ENCODE results near the gene SLC6A18.

SLC6A18 gene

DNA sequence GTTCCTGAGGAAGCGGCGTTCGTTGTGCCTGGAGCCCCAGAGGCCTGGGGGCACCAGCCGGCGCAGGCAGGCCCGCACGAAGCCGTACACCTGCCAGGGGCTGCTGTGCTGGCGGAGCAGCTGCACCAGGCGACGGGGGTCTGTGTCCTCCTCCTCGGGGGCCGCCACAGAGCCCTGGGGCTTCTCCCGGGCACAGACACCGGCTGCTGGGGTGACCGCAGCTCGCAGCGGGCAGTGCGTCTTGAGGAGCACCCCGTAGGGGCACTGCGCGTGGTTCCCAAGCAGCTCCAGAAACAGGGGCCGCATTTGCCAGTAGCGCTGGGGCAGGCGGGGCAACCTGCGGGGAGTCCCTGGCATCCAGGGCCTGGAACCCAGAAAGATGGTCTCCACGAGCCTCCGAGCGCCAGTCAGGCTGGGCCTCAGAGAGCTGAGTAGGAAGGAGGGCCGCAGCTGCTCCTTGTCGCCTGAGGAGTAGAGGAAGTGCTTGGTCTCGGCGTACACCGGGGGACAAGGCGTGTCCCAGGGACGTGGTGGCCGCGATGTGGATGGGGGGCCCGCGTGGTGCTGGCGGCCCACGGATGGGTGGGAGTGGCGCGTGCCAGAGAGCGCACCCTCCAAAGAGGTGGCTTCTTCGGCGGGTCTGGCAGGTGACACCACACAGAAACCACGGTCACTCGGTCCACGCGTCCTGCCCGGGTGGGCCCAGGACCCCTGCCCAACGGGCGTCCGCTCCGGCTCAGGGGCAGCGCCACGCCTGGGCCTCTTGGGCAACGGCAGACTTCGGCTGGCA lies 68.4 kb downstream of the SLC6A18 start:
- TF ChIP-seq, protein P1, sequence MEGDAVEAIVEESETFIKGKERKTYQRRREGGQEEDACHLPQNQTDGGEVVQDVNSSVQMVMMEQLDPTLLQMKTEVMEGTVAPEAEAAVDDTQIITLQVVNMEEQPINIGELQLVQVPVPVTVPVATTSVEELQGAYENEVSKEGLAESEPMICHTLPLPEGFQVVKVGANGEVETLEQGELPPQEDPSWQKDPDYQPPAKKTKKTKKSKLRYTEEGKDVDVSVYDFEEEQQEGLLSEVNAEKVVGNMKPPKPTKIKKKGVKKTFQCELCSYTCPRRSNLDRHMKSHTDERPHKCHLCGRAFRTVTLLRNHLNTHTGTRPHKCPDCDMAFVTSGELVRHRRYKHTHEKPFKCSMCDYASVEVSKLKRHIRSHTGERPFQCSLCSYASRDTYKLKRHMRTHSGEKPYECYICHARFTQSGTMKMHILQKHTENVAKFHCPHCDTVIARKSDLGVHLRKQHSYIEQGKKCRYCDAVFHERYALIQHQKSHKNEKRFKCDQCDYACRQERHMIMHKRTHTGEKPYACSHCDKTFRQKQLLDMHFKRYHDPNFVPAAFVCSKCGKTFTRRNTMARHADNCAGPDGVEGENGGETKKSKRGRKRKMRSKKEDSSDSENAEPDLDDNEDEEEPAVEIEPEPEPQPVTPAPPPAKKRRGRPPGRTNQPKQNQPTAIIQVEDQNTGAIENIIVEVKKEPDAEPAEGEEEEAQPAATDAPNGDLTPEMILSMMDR (conservative IDR thresholded peaks at IDR 0.05; ENCODE audit: low read depth, low read length), result no peak
- no peak for DNase-seq (ENCODE audit: low read depth)
- H3K4me3 ChIP-seq (ENCODE audit: low read depth, low read length), result no peak overlapping the region

DNA sequence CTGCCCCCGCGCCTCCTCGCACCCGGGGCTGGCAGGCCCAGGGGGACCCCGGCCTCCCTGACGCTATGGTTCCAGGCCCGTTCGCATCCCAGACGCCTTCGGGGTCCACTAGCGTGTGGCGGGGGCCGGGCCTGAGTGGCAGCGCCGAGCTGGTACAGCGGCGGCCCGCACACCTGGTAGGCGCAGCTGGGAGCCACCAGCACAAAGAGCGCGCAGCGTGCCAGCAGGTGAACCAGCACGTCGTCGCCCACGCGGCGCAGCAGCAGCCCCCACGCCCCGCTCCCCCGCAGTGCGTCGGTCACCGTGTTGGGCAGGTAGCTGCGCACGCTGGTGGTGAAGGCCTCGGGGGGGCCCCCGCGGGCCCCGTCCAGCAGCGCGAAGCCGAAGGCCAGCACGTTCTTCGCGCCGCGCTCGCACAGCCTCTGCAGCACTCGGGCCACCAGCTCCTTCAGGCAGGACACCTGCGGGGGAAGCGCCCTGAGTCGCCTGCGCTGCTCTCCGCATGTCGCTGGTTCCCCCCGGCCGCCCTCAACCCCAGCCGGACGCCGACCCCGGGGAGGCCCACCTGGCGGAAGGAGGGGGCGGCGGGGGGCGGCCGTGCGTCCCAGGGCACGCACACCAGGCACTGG lies 69.1 kb downstream of the SLC6A18 start:
- TF ChIP-seq, protein P1 (conservative IDR thresholded peaks at IDR 0.05; ENCODE audit: low read depth, low read length), result no peak
- no peak overlapping the region for H3K4me3 ChIP-seq (ENCODE audit: low read depth, low read length)
- DNase-seq (ENCODE audit: low read depth), result no peak

DNA sequence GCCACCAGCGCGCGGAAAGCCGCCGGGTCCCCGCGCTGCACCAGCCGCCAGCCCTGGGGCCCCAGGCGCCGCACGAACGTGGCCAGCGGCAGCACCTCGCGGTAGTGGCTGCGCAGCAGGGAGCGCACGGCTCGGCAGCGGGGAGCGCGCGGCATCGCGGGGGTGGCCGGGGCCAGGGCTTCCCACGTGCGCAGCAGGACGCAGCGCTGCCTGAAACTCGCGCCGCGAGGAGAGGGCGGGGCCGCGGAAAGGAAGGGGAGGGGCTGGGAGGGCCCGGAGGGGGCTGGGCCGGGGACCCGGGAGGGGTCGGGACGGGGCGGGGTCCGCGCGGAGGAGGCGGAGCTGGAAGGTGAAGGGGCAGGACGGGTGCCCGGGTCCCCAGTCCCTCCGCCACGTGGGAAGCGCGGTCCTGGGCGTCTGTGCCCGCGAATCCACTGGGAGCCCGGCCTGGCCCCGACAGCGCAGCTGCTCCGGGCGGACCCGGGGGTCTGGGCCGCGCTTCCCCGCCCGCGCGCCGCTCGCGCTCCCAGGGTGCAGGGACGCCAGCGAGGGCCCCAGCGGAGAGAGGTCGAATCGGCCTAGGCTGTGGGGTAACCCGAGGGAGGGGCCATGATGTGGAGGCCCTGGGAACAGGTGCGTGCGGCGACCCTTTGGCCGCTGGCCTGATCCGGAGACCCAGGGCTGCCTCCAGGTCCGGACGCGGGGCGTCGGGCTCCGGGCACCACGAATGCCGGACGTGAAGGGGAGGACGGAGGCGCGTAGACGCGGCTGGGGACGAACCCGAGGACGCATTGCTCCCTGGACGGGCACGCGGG lies 69.9 kb downstream of the SLC6A18 start, which contains the start of gene TERT:
Gene TERT, minus strand, starts transcription at position 234 of the 815 bp plus-strand sequence. Its CDS starts 79 bp downstream, at position 155.
- TF ChIP-seq, protein P1 (conservative IDR thresholded peaks at IDR 0.05; ENCODE audit: low read depth, low read length), result no peak
- no peak within 1 kb of the TSS for H3K4me3 ChIP-seq (ENCODE audit: low read depth, low read length)
- DNase-seq (ENCODE audit: low read depth), result no peak

DNA sequence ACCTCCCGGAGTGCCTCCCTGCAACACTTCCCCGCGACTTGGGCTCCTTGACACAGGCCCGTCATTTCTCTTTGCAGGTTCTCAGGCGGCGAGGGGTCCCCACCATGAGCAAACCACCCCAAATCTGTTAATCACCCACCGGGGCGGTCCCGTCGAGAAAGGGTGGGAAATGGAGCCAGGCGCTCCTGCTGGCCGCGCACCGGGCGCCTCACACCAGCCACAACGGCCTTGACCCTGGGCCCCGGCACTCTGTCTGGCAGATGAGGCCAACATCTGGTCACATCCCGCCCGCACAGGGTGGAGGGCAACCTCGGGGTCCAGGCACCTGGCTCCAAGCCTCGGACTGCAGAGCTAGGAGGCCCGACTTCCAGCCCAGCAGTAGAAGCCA lies 70.5 kb downstream of the SLC6A18 start:
- H3K4me3 ChIP-seq (ENCODE audit: low read depth, low read length), result no peak overlapping the region
- TF ChIP-seq, protein P1 (conservative IDR thresholded peaks at IDR 0.05; ENCODE audit: low read depth, low read length), result no peak
- no peak for DNase-seq (ENCODE audit: low read depth)

Measured in choroid plexus epithelial cell (primary cell).